Lung (tissue), 12 donors: ENCODE measurements around the gene A3GALT2. TPM values are rescaled to one million over a fixed set of nuclear protein-coding genes. Genes with fewer than 3 reads are reported as not detected.

Experiments used
- ATAC-seq: fragments of 200-7000 bp; cut with Tn5 transposase; one replicate; pipeline ENCODE4 v1.9.1; 2020; ENCODE audit warnings: moderate number of reproducible peaks; ENCODE audit not compliant: insufficient read depth, low FRiP score
- DNase-seq, 3 donors: peaks; one replicate each; pipeline ENCODE4 v3.0.0-alpha.2; 2013 to 2017
- H3K27ac ChIP-seq, 2 donors: one replicate each; pipeline ENCODE4 v1.5.1; 2013; ENCODE audit warnings: mild to moderate bottlenecking in 2 of 2, moderate library complexity in 2 of 2, control low read depth in 1 of 2, inconsistent platforms in 1 of 2, low read depth in 1 of 2, low read length in 1 of 2
- H3K27me3 ChIP-seq, 3 donors: one replicate each; pipeline ENCODE4 v1.5.1; 2013; ENCODE audit warnings: low read length in 2 of 3; ENCODE audit not compliant: control insufficient read depth in 3 of 3, insufficient read depth in 3 of 3
- H3K36me3 ChIP-seq, 4 donors: one replicate each; pipeline ENCODE4 v1.5.1; 2013; ENCODE audit warnings: low read length in 4 of 4, mild to moderate bottlenecking in 1 of 4, moderate library complexity in 1 of 4; ENCODE audit not compliant: control insufficient read depth in 4 of 4, insufficient read depth in 4 of 4
- H3K4me1 ChIP-seq, 5 donors: one replicate each; pipeline ENCODE4 v1.5.1; 2013; ENCODE audit warnings: low read length in 5 of 5, mild to moderate bottlenecking in 2 of 5, moderate library complexity in 1 of 5; ENCODE audit not compliant: control insufficient read depth in 5 of 5, insufficient read depth in 5 of 5
- H3K4me3 ChIP-seq: one replicate; pipeline ENCODE4 v1.5.1; 2013; ENCODE audit warnings: mild to moderate bottlenecking, control low read depth, moderate library complexity
- H3K9ac ChIP-seq, 2 donors: one replicate each; pipeline ENCODE4 v1.5.1; 2013; ENCODE audit warnings: low read length in 2 of 2, control low read depth in 1 of 2; ENCODE audit not compliant: insufficient read depth in 1 of 2
- H3K9me3 ChIP-seq, 4 donors: one replicate each; pipeline ENCODE4 v1.5.1; 2013; ENCODE audit warnings: low read length in 3 of 4, mild to moderate bottlenecking in 1 of 4, moderate library complexity in 1 of 4; ENCODE audit not compliant: control insufficient read depth in 4 of 4, insufficient read depth in 3 of 4
- WGBS, 2 donors: extraction: QIAGEN DNeasy Blood & Tissue Kit; methylation state at CpG; one replicate each; pipeline ENCODE4 v1.1.7; 2013; 5-methylcytosine and 5-hydroxymethylcytosine counted together
- polyA plus RNA-seq, 2 donors: library from polyadenylated mRNA; stranded (reverse); fragments of 200-250 nt; gene quantifications; one replicate each; pipeline ENCODE4 v1.2.1, GENCODE V29; 2013
- total RNA-seq, 2 donors: library from RNA; depleted of rRNA in 1 of 2; stranded (reverse); fragments of >200 nt in 1 of 2; gene quantifications; one replicate each; pipeline ENCODE4 v1.2.1, GENCODE V29; 2014 to 2021
- TF ChIP-seq, protein P1 (sequence below): IDR thresholded peaks from 2 replicates; pipeline ENCODE4 v1.5.1; 2012; ENCODE audit warnings: mild to moderate bottlenecking; ENCODE audit errors: control extremely low read depth, extremely low read depth
- donor health status: control.
- donor health status: control.
- donor health status: Bipolar disorder and iron deficiency.
- donor health status: healthy.
- donor health status: DM: yes; HTN: yes; CAD: no.

Gene A3GALT2
- total and polyA plus RNA-seq, 4 donors = 0.07 to 0.28 TPM; not detected in 2

DNA sequence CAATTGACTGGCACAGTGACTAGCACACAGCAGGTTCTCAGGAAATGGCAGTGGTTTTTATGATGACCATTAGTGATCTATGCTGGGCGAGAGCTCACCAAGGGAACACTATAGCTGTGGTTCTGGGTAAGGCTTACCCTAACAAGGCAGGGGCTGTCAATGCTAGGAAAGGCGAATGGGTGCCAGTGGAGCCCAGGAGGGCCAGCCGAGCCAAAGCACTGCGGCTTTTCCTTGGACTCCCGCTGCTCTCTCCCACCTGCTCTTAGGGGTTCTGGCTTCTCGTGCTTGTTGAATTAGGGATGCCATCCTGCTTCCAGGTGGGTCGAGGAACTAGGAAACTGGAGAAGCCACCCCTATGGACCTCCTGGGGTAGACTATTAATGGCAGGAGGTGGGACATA, 10.0 kb upstream of the A3GALT2 start:
- DNase-seq (no peak), ATAC-seq (no peak)
- Histone ChIP-seq H3K9ac (no peak overlapping the region), H3K4me3 (no peak overlapping the region), H3K4me1 (peaks cover 3 to 34% (median 6%) of the 10 kb centered on the region in 5 donors), H3K27me3 (no peaks in the 10 kb centered on the region), H3K36me3 (peaks cover 41 to 66% (median 59%) of the 10 kb centered on the region in 4 donors), H3K9me3 (no peaks in the 10 kb centered on the region), H3K27ac (peak overlapping the region in 1 of 2 donors; percentile 28)
- WGBS, 2 donors = 95 to 97% methylated on average over 7 of the region's 7 CpGs
- TF ChIP-seq, protein P1, sequence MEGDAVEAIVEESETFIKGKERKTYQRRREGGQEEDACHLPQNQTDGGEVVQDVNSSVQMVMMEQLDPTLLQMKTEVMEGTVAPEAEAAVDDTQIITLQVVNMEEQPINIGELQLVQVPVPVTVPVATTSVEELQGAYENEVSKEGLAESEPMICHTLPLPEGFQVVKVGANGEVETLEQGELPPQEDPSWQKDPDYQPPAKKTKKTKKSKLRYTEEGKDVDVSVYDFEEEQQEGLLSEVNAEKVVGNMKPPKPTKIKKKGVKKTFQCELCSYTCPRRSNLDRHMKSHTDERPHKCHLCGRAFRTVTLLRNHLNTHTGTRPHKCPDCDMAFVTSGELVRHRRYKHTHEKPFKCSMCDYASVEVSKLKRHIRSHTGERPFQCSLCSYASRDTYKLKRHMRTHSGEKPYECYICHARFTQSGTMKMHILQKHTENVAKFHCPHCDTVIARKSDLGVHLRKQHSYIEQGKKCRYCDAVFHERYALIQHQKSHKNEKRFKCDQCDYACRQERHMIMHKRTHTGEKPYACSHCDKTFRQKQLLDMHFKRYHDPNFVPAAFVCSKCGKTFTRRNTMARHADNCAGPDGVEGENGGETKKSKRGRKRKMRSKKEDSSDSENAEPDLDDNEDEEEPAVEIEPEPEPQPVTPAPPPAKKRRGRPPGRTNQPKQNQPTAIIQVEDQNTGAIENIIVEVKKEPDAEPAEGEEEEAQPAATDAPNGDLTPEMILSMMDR = no peak

DNA sequence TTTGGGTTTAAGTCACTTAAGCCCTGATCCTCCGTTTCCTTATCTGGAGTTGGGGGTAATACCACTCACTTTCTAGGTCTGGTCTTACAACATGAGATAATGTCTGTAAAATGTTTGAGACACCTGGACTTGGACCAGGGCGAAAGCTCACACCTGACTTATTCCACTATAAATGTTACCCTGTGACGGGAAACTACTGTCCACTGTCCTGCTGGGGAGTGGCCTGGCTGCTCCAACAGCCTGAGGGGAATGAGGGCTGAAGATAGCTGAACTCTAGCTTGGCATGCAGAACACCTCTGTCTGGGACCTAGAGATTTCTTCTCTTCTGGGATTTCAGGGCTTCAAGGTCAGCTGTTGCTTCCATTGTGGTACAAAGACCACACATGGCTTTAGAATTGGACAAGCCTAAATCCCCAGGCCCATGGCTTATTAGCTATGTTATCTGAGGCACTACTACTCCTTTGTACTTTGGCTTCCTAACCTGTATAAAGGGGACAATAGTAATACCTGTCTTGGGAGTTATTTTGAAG, 9.5 kb upstream of the A3GALT2 start:
- ATAC-seq (no peak), DNase-seq (no peak)
- H3K27ac ChIP-seq = no peak overlapping the region
- H3K4me3 ChIP-seq = no peak overlapping the region
- H3K4me1 ChIP-seq = peaks cover 3 to 34% (median 6%) of the 10 kb centered on the region in 5 donors
- H3K9me3 ChIP-seq = no peaks in the 10 kb centered on the region
- H3K9ac ChIP-seq = no peak overlapping the region
- peaks cover 46 to 69% (median 63%) of the 10 kb centered on the region in 4 donors for H3K36me3 ChIP-seq
- 93 to 96% methylated on average over 3 of the region's 3 CpGs for WGBS, 2 donors
- TF ChIP-seq, protein P1 = no peak
- no peaks in the 10 kb centered on the region for H3K27me3 ChIP-seq

DNA sequence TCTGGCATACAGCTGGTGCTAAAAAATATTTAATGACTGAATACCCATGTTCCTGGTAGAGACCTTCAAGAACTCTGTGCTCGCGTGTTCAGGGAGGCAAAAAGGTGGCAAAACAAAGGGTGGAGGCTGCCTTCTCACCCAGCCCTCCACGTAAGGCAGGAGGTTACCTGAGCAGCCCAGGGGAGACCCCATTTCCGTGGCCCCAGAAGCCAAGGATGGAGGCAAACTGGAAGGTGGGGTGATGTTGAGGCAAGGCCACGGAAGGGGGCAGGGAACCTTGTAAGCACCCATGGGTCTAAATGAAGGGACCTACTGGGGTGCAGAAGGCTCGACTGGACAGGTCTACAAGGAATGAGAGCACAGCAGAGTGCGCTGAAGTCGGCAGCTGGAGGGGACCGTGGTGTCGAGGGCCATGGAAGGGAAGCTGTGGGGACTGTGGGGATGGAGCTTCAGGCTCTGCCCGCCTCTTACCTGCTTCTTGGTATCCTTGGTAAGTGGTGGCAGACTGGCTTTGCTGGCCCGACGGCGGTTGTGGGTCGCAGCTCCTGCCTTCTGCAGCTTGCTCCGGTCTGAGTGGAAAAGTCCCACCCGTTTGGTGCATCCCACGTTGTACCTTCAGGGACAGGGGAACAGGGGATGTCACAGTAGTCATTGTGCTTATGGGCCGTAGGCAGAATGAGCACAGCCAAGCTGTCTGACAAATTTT, 8.9 kb upstream of the A3GALT2 start:
- H3K4me1 ChIP-seq = peaks cover under 1 to 30% (median 3%) of the 10 kb centered on the region in 5 donors
- peaks cover 52 to 73% (median 68%) of the 10 kb centered on the region in 4 donors for H3K36me3 ChIP-seq
- H3K4me3 ChIP-seq = no peak overlapping the region
- TF ChIP-seq, protein P1 = no peak
- H3K9ac ChIP-seq = no peak overlapping the region
- WGBS, 2 donors = 95 to 98% methylated on average over 18 to 19 of the region's 19 CpGs
- no peaks in the 10 kb centered on the region for H3K9me3 ChIP-seq
- H3K27ac ChIP-seq = peak overlapping the region in 1 of 2 donors; percentile 47
- ATAC-seq (no peak), DNase-seq (no peak)
- H3K27me3 ChIP-seq = no peaks in the 10 kb centered on the region
